ENCODE measurements around the gene HNRNPA3.

The HNRNPA3 gene

DNA sequence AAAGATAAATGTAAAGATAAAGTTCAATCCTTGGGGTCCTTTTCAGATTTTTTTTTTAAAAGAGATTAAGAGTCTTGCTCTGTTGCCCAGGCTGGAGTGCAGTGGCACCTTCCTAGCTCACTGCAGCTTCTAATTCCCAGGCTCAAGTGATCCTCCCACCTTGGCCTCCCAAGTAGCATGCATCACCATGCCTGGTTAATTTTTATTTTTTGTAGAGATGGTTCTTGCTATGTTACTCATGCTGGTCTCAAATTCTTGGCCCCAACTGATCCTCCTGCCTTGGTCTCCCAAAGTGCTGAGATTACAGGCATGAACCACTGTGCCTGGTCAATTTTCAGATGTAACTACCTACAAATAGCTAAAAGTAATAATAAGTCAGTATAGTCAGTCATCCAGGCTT, 30.9 kb downstream of the HNRNPA3 start:
- H3K4me2 ChIP-seq (ENCODE audit: insufficient read depth, low read length, poor library complexity, severe bottlenecking), result no peak overlapping the region
- no peaks in the 10 kb centered on the region for H3K79me1 ChIP-seq (ENCODE audit: low read depth, low read length)
- no peak for DNase-seq (ENCODE audit: low spot score)
- peaks cover 8% of the 10 kb centered on the region in 2 donors for H3K4me1 ChIP-seq (ENCODE audit: control insufficient read depth in 2 of 2, insufficient read depth in 1 of 2, low read depth in 1 of 2, low read length in 2 of 2)
- peaks cover 2 to 26% of the 10 kb centered on the region in 2 donors for H3K36me3 ChIP-seq (replicated peaks in 1 of 2; ENCODE audit: control insufficient read depth in 2 of 2, insufficient read depth in 2 of 2, low read length in 2 of 2)
- H4K8ac ChIP-seq (ENCODE audit: low read depth, low read length), result no peak overlapping the region
- H3K9me3 ChIP-seq (replicated peaks in 1 of 2; ENCODE audit: control insufficient read depth in 2 of 2, insufficient read depth in 1 of 2, low read depth in 1 of 2, low read length in 2 of 2), result no peaks in the 10 kb centered on the region
- H2BK5ac ChIP-seq (ENCODE audit: low read length), result no peak overlapping the region
- H4K91ac ChIP-seq (ENCODE audit: low read depth, low read length, poor library complexity), result no peak overlapping the region
- no peak overlapping the region for H2BK12ac ChIP-seq (ENCODE audit: low read length)
- H2AFZ ChIP-seq (ENCODE audit: low read length), result no peak overlapping the region
- no peak overlapping the region for H2AK5ac ChIP-seq (ENCODE audit: low read depth, low read length)
- H3K4ac ChIP-seq (ENCODE audit: low read length), result no peak overlapping the region
- H3K18ac ChIP-seq (ENCODE audit: low read length), result no peak overlapping the region
- H3K9ac ChIP-seq (ENCODE audit: low read depth, low read length, poor library complexity), result no peak overlapping the region
- H3K27ac ChIP-seq (replicated peaks; ENCODE audit: low read length), result no peak overlapping the region
- H3K23ac ChIP-seq (ENCODE audit: low read depth, low read length, poor library complexity), result no peak overlapping the region
- no peak overlapping the region for H2BK15ac ChIP-seq (ENCODE audit: low read length)
- H2BK120ac ChIP-seq (ENCODE audit: low read depth, low read length), result no peak overlapping the region
- no peaks in the 10 kb centered on the region for H3K27me3 ChIP-seq (ENCODE audit: control insufficient read depth in 3 of 3, insufficient read depth in 3 of 3, low read depth in 1 of 3, low read length in 3 of 3)
- H3K4me3 ChIP-seq (ENCODE audit: low read length in 2 of 2), result no peak overlapping the region
- H3K14ac ChIP-seq (ENCODE audit: low read length), result no peak overlapping the region

GRCh38 chr2:177244244-177244771, 31.7 kb downstream of the HNRNPA3 start:
- H3K18ac ChIP-seq (ENCODE audit: low read length), result no peak overlapping the region
- H3K23ac ChIP-seq (ENCODE audit: low read depth, low read length, poor library complexity), result no peak overlapping the region
- H3K36me3 ChIP-seq (replicated peaks in 1 of 2; ENCODE audit: control insufficient read depth in 2 of 2, insufficient read depth in 2 of 2, low read length in 2 of 2), result peaks cover 2 to 26% of the 10 kb centered on the region in 2 donors
- no peak overlapping the region for H3K4me3 ChIP-seq (ENCODE audit: low read length in 2 of 2)
- no peak overlapping the region for H3K14ac ChIP-seq (ENCODE audit: low read length)
- no peak overlapping the region for H2BK12ac ChIP-seq (ENCODE audit: low read length)
- H3K9ac ChIP-seq (ENCODE audit: low read depth, low read length, poor library complexity), result no peak overlapping the region
- H4K8ac ChIP-seq (ENCODE audit: low read depth, low read length), result no peak overlapping the region
- H2BK5ac ChIP-seq (ENCODE audit: low read length), result no peak overlapping the region
- H3K27ac ChIP-seq (replicated peaks; ENCODE audit: low read length), result no peak overlapping the region
- DNase-seq (ENCODE audit: low spot score), result no peak
- H2AK5ac ChIP-seq (ENCODE audit: low read depth, low read length), result no peak overlapping the region
- H3K79me1 ChIP-seq (ENCODE audit: low read depth, low read length), result no peaks in the 10 kb centered on the region
- no CpG with 5 or more reads among the region's 6 CpGs for WGBS, 2 donors (ENCODE audit: extremely low coverage in 2 of 2, insufficient read length in 2 of 2, insufficient replicate concordance in 1 of 2)
- H3K27me3 ChIP-seq (ENCODE audit: control insufficient read depth in 3 of 3, insufficient read depth in 3 of 3, low read depth in 1 of 3, low read length in 3 of 3), result no peaks in the 10 kb centered on the region
- no peak overlapping the region for H4K91ac ChIP-seq (ENCODE audit: low read depth, low read length, poor library complexity)
- no peak overlapping the region for H2BK15ac ChIP-seq (ENCODE audit: low read length)
- no peak overlapping the region for H3K4ac ChIP-seq (ENCODE audit: low read length)
- H2BK120ac ChIP-seq (ENCODE audit: low read depth, low read length), result no peak overlapping the region
- H3K4me1 ChIP-seq (ENCODE audit: control insufficient read depth in 2 of 2, insufficient read depth in 1 of 2, low read depth in 1 of 2, low read length in 2 of 2), result peaks cover 8% of the 10 kb centered on the region in 2 donors
- no peak overlapping the region for H2AFZ ChIP-seq (ENCODE audit: low read length)
- H3K4me2 ChIP-seq (ENCODE audit: insufficient read depth, low read length, poor library complexity, severe bottlenecking), result no peak overlapping the region
- no peaks in the 10 kb centered on the region for H3K9me3 ChIP-seq (replicated peaks in 1 of 2; ENCODE audit: control insufficient read depth in 2 of 2, insufficient read depth in 1 of 2, low read depth in 1 of 2, low read length in 2 of 2)

DNA sequence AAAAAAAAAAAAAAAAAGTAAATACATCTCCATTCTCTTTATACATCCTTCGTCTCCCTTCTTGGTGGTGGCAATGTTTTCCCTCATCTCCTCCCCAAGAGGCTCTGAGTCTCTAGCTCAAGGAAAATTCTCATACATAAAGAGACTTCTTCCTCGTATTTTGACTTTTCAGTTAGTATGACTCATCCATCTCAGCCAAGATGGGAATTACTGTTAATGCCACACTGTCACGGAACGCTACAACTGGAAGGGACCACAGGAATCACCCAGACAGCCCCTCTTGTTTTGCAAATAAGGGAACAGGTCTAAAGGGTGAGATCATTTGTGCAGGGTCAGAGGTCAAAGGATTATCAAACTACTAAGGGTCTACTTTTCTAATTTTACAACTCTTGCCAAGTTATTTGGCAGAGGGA, 32.4 kb downstream of the HNRNPA3 start:
- no CpG with 5 or more reads among the region's 4 CpGs for WGBS, 2 donors (ENCODE audit: extremely low coverage in 2 of 2, insufficient read length in 2 of 2, insufficient replicate concordance in 1 of 2)
- Histone ChIP-seq H3K4me1 (ENCODE audit: control insufficient read depth in 2 of 2, insufficient read depth in 1 of 2, low read depth in 1 of 2, low read length in 2 of 2) (peaks cover 7 to 8% of the 10 kb centered on the region in 2 donors), H3K4ac (ENCODE audit: low read length) (no peak overlapping the region), H3K23ac (ENCODE audit: low read depth, low read length, poor library complexity) (no peak overlapping the region), H2BK15ac (ENCODE audit: low read length) (no peak overlapping the region), H3K36me3 (replicated peaks in 1 of 2; ENCODE audit: control insufficient read depth in 2 of 2, insufficient read depth in 2 of 2, low read length in 2 of 2) (peaks cover 2 to 25% of the 10 kb centered on the region in 2 donors), H2BK5ac (ENCODE audit: low read length) (no peak overlapping the region), H4K8ac (ENCODE audit: low read depth, low read length) (no peak overlapping the region), H2BK12ac (ENCODE audit: low read length) (no peak overlapping the region), H3K18ac (ENCODE audit: low read length) (no peak overlapping the region), H3K9me3 (replicated peaks in 1 of 2; ENCODE audit: control insufficient read depth in 2 of 2, insufficient read depth in 1 of 2, low read depth in 1 of 2, low read length in 2 of 2) (no peaks in the 10 kb centered on the region), H2AK5ac (ENCODE audit: low read depth, low read length) (no peak overlapping the region), H2AFZ (ENCODE audit: low read length) (no peak overlapping the region), H4K91ac (ENCODE audit: low read depth, low read length, poor library complexity) (no peak overlapping the region), H3K27ac (replicated peaks; ENCODE audit: low read length) (no peak overlapping the region), H3K79me1 (ENCODE audit: low read depth, low read length) (no peaks in the 10 kb centered on the region), H3K4me2 (ENCODE audit: insufficient read depth, low read length, poor library complexity, severe bottlenecking) (no peak overlapping the region), H3K4me3 (ENCODE audit: low read length in 2 of 2) (no peak overlapping the region), H3K14ac (ENCODE audit: low read length) (no peak overlapping the region), H2BK120ac (ENCODE audit: low read depth, low read length) (no peak overlapping the region), H3K9ac (ENCODE audit: low read depth, low read length, poor library complexity) (no peak overlapping the region), H3K27me3 (ENCODE audit: control insufficient read depth in 3 of 3, insufficient read depth in 3 of 3, low read depth in 1 of 3, low read length in 3 of 3) (no peaks in the 10 kb centered on the region)
- DNase-seq (ENCODE audit: low spot score), result no peak

- Histone ChIP-seq H2BK5ac (ENCODE audit: low read length) (no peak overlapping the region), H2AFZ (ENCODE audit: low read length) (no peak overlapping the region), H2BK15ac (ENCODE audit: low read length) (no peak overlapping the region), H3K27me3 (ENCODE audit: control insufficient read depth in 3 of 3, insufficient read depth in 3 of 3, low read depth in 1 of 3, low read length in 3 of 3) (no peaks in the 10 kb centered on the region), H3K23ac (ENCODE audit: low read depth, low read length, poor library complexity) (no peak overlapping the region), H4K8ac (ENCODE audit: low read depth, low read length) (no peak overlapping the region), H2BK12ac (ENCODE audit: low read length) (no peak overlapping the region), H3K14ac (ENCODE audit: low read length) (no peak overlapping the region), H3K79me1 (ENCODE audit: low read depth, low read length) (no peaks in the 10 kb centered on the region), H3K4me1 (ENCODE audit: control insufficient read depth in 2 of 2, insufficient read depth in 1 of 2, low read depth in 1 of 2, low read length in 2 of 2) (peaks cover 5 to 8% of the 10 kb centered on the region in 2 donors), H3K4me3 (ENCODE audit: low read length in 2 of 2) (no peak overlapping the region), H3K4ac (ENCODE audit: low read length) (no peak overlapping the region), H3K9me3 (replicated peaks in 1 of 2; ENCODE audit: control insufficient read depth in 2 of 2, insufficient read depth in 1 of 2, low read depth in 1 of 2, low read length in 2 of 2) (no peaks in the 10 kb centered on the region), H3K36me3 (replicated peaks in 1 of 2; ENCODE audit: control insufficient read depth in 2 of 2, insufficient read depth in 2 of 2, low read length in 2 of 2) (peaks cover 0 to 22% of the 10 kb centered on the region in 2 donors), H2AK5ac (ENCODE audit: low read depth, low read length) (no peak overlapping the region), H3K18ac (ENCODE audit: low read length) (no peak overlapping the region), H3K27ac (replicated peaks; ENCODE audit: low read length) (no peak overlapping the region), H3K9ac (ENCODE audit: low read depth, low read length, poor library complexity) (no peak overlapping the region), H4K91ac (ENCODE audit: low read depth, low read length, poor library complexity) (no peak overlapping the region), H3K4me2 (ENCODE audit: insufficient read depth, low read length, poor library complexity, severe bottlenecking) (no peak overlapping the region), H2BK120ac (ENCODE audit: low read depth, low read length) (no peak overlapping the region)
- DNase-seq (ENCODE audit: low spot score), result no peak
- WGBS, 2 donors (ENCODE audit: extremely low coverage in 2 of 2, insufficient read length in 2 of 2, insufficient replicate concordance in 1 of 2), result no CpG with 5 or more reads among the region's 3 CpGs
Measured at GRCh38 chr2:177246000-177246399, 33.4 kb downstream of the HNRNPA3 start.

All from neuronal stem cell (in vitro differentiated cells).